ENCODE data around the gene MAD1L1.

GRCh38 chr7:2191016-2191415 lies 41.7 kb downstream of the MAD1L1 start:
- TF ChIP-seq ELK1 (IDR thresholded peaks at IDR 0.05; ENCODE audit: borderline replicate concordance, low read depth, low read length) (no peak), CTCF (conservative IDR thresholded peaks at IDR 0.05; ENCODE audit: low read depth, low read length) (no peak), CEBPB (IDR thresholded peaks at IDR 0.05; ENCODE audit: low read depth, low read length) (no peak), USF2 (IDR thresholded peaks at IDR 0.05; ENCODE audit: low read depth, low read length) (no peak), RCOR1 (IDR thresholded peaks at IDR 0.05; ENCODE audit: insufficient replicate concordance, low read length) (no peak), MAFK (IDR thresholded peaks at IDR 0.05; ENCODE audit: low read depth, low read length) (no peak), CHD1 (IDR thresholded peaks at IDR 0.05; ENCODE audit: low read depth, low read length) (no peak), FOS (IDR thresholded peaks at IDR 0.05; ENCODE audit: low read depth, low read length) (no peak), SMC3 (IDR thresholded peaks at IDR 0.05; ENCODE audit: low read depth, low read length) (no peak), POLR2A (IDR thresholded peaks at IDR 0.05; ENCODE audit: low read depth, low read length) (no peak), RAD21 (IDR thresholded peaks at IDR 0.05; ENCODE audit: low read length) (no peak), RFX5 (IDR thresholded peaks at IDR 0.05; ENCODE audit: low read depth, low read length) (no peak), MXI1 (IDR thresholded peaks at IDR 0.05; ENCODE audit: borderline replicate concordance, low read depth, low read length) (no peak)
